Small intestine (tissue), 7 donors: ENCODE data around the gene ALG14. TPM values are rescaled to one million over a fixed set of nuclear protein-coding genes. Genes with fewer than 3 reads are reported as not detected.
"Not testable (repeated sequence)": the region's sequence is repeated elsewhere in the genome, so short reads cannot be mapped to it uniquely, and the experiment has no call there.

ENCODE experiments used
- DNase-seq, 2 donors: peaks; one replicate each; pipeline versions ENCODE4 v3.0.0 to v3.0.0-alpha.2; 2013
- FAIRE-seq: peaks from 2 replicates; lab custom pipeline; 2012; peaks lifted over from hg19 to GRCh38; lab: Jason Lieb, UNC
- H3K27ac ChIP-seq, 3 donors: one replicate each; pipeline ENCODE4 v1.5.1; 2013; ENCODE audit warnings: low read length in 2 of 3, mild to moderate bottlenecking in 2 of 3, control low read depth in 1 of 3, inconsistent platforms in 1 of 3, low read depth in 1 of 3, moderate library complexity in 1 of 3
- H3K27me3 ChIP-seq, 3 donors: one replicate each; pipeline ENCODE4 v1.6.1; 2013; ENCODE audit warnings: low read length in 3 of 3, inconsistent platforms in 1 of 3; ENCODE audit not compliant: control insufficient read depth in 3 of 3, insufficient read depth in 3 of 3
- H3K36me3 ChIP-seq, 3 donors: one replicate each; pipeline ENCODE4 v1.6.1; 2013; ENCODE audit warnings: low read length in 3 of 3, inconsistent platforms in 1 of 3, low read depth in 1 of 3, mild to moderate bottlenecking in 1 of 3, moderate library complexity in 1 of 3; ENCODE audit not compliant: control insufficient read depth in 3 of 3, insufficient read depth in 2 of 3
- H3K4me1 ChIP-seq, 3 donors: one replicate each; pipeline ENCODE4 v1.6.1; 2013; ENCODE audit warnings: low read length in 2 of 3, inconsistent platforms in 1 of 3, low read depth in 1 of 3, mild to moderate bottlenecking in 1 of 3, moderate library complexity in 1 of 3; ENCODE audit not compliant: control insufficient read depth in 3 of 3, insufficient read depth in 2 of 3
- H3K4me3 ChIP-seq, 3 donors: one replicate each; pipeline ENCODE4 v1.5.1; 2013; ENCODE audit warnings: low read length in 3 of 3, control low read depth in 1 of 3, inconsistent platforms in 1 of 3, low read depth in 1 of 3, mild to moderate bottlenecking in 1 of 3, moderate library complexity in 1 of 3
- H3K9me3 ChIP-seq, 2 donors: one replicate each; pipeline ENCODE4 v1.6.1; 2013; ENCODE audit warnings: low read depth in 1 of 2, low read length in 1 of 2; ENCODE audit not compliant: control insufficient read depth in 2 of 2, insufficient read depth in 1 of 2
- WGBS, 3 donors: extraction: QIAGEN DNeasy Blood & Tissue Kit; methylation state at CpG; one replicate each; pipeline ENCODE4 v1.1.7; 2013; 5-methylcytosine and 5-hydroxymethylcytosine counted together
- polyA plus RNA-seq, 4 donors: library from polyadenylated mRNA; stranded (reverse) in 3 of 4; unstranded in 1 of 4; fragments of 200-250 nt in 3 of 4; fragments of 120-200 nt in 1 of 4; gene quantifications; one replicate each; pipeline versions ENCODE4 v1.2.1 to v1.2.3, GENCODE V29; 2013
- donor health status: healthy with polysubstance abuse.
- donor health status: control.
- donor health status: control.
- donor health status: Bipolar disorder and iron deficiency.
- donor health status: healthy.

The ALG14 gene
- polyA plus RNA-seq, 4 donors, result 1.1 to 8.3 (median 2.2) TPM

- Histone ChIP-seq H3K36me3 (no peaks in the 10 kb centered on the region), H3K4me1 (no peaks in the 10 kb centered on the region), H3K4me3 (no peak overlapping the region), H3K27ac (peak overlapping the region in 1 of 3 donors; percentile 82), H3K27me3 (peaks cover 0 to 2% (median 0%) of the 10 kb centered on the region in 3 donors), H3K9me3 (peaks cover 0 to 3% of the 10 kb centered on the region in 2 donors)
- FAIRE-seq (no peak), DNase-seq (peak in 1 of 2 donors; percentile 10)
- WGBS, 3 donors, result 27 to 46% (median 42%) methylated on average over 2 of the region's 2 CpGs
These were observed 23.1 kb upstream of the ALG14 start for GRCh38 chr1:95095833-95096217.

- Histone ChIP-seq H3K9me3 (peaks cover 0 to 8% of the 10 kb centered on the region in 2 donors), H3K27me3 (peaks cover 0 to 2% (median 0%) of the 10 kb centered on the region in 3 donors), H3K36me3 (no peaks in the 10 kb centered on the region), H3K27ac (no peak overlapping the region), H3K4me1 (no peaks in the 10 kb centered on the region), H3K4me3 (no peak overlapping the region)
- DNase-seq, result no peak
- 12 to 45% (median 18%) methylated on average over 2 of the region's 2 CpGs for WGBS, 3 donors
- FAIRE-seq, result no peak
These were observed 22.2 kb upstream of the ALG14 start for GRCh38 chr1:95094923-95095322.

GRCh38 chr1:95093296-95093695, 20.5 kb upstream of the ALG14 start:
- Histone ChIP-seq H3K9me3 (peaks cover 0 to 13% of the 10 kb centered on the region in 2 donors), H3K4me3 (no peak overlapping the region), H3K4me1 (no peaks in the 10 kb centered on the region), H3K27ac (no peak overlapping the region), H3K27me3 (peaks cover 0 to 2% (median 0%) of the 10 kb centered on the region in 3 donors), H3K36me3 (no peaks in the 10 kb centered on the region)
- no peak for DNase-seq
- 48 to 81% (median 72%) methylated on average over 1 of the region's 1 CpG for WGBS, 3 donors
- FAIRE-seq, result no peak

GRCh38 chr1:95092891-95093290, 20.1 kb upstream of the ALG14 start:
- H3K9me3 ChIP-seq, result peaks cover 0 to 13% of the 10 kb centered on the region in 2 donors
- not testable (repeated sequence) for H3K4me3 ChIP-seq, H3K4me1 ChIP-seq, H3K36me3 ChIP-seq, DNase-seq, FAIRE-seq, H3K27ac ChIP-seq, H3K27me3 ChIP-seq

- not testable (repeated sequence) for DNase-seq, H3K4me1 ChIP-seq, H3K27me3 ChIP-seq, H3K4me3 ChIP-seq, FAIRE-seq, H3K36me3 ChIP-seq, H3K27ac ChIP-seq
- peaks cover 0 to 13% of the 10 kb centered on the region in 2 donors for H3K9me3 ChIP-seq
- whole genome bisulfite sequencing, 3 donors, result 76 to 83% (median 83%) methylated on average over 14 to 28 of the region's 28 CpGs
These were observed 18.5 kb upstream of the ALG14 start for GRCh38 chr1:95091290-95091689.

- Histone ChIP-seq H3K27me3 (peaks cover 0 to 2% (median 0%) of the 10 kb centered on the region in 3 donors), H3K4me3 (no peak overlapping the region), H3K4me1 (peaks cover 0 to 4% (median 0%) of the 10 kb centered on the region in 3 donors), H3K27ac (no peak overlapping the region), H3K9me3 (peaks cover 0 to 13% of the 10 kb centered on the region in 2 donors), H3K36me3 (no peaks in the 10 kb centered on the region)
- 87 to 92% (median 90%) methylated on average over 6 of the region's 6 CpGs for WGBS, 3 donors
- no peak for FAIRE-seq
- no peak for DNase-seq
These were observed 17.0 kb upstream of the ALG14 start for GRCh38 chr1:95089650-95090287.

- Histone ChIP-seq H3K4me1 (peaks cover 0 to 4% (median 0%) of the 10 kb centered on the region in 3 donors), H3K27me3 (peaks cover 0 to 2% (median 0%) of the 10 kb centered on the region in 3 donors), H3K36me3 (no peaks in the 10 kb centered on the region), H3K9me3 (peaks cover 0 to 13% of the 10 kb centered on the region in 2 donors), H3K4me3 (no peak overlapping the region), H3K27ac (no peak overlapping the region)
- FAIRE-seq (no peak), DNase-seq (no peak)
- 72 to 96% (median 85%) methylated on average over 1 of the region's 1 CpG for WGBS, 3 donors
These were observed 15.6 kb upstream of the ALG14 start for GRCh38 chr1:95088303-95088702.

GRCh38 chr1:95086949-95087533, 14.3 kb upstream of the ALG14 start:
- Histone ChIP-seq H3K4me1 (peaks cover 0 to 4% (median 0%) of the 10 kb centered on the region in 3 donors), H3K27ac (peak overlapping the region in 1 of 3 donors; percentile 27), H3K27me3 (peaks cover 0 to 2% (median 0%) of the 10 kb centered on the region in 3 donors), H3K9me3 (peaks cover 0 to 13% of the 10 kb centered on the region in 2 donors), H3K36me3 (no peaks in the 10 kb centered on the region), H3K4me3 (no peak overlapping the region)
- DNase-seq (peak; percentile 15 to 32), FAIRE-seq (no peak)
- 26 to 39% (median 36%) methylated on average over 5 of the region's 5 CpGs for WGBS, 3 donors
